Measurements from ENCODE around the gene EFCAB5.

EFCAB5 gene

GRCh38 chr17:30062372-30062771, 120.9 kb downstream of the EFCAB5 start:
- Histone ChIP-seq H3K79me2 (ENCODE audit: insufficient read depth, low read depth) (no peaks in the 10 kb centered on the region), H3K4me2 (no peak overlapping the region), H4K20me1 (ENCODE audit: insufficient read depth) (no peaks in the 10 kb centered on the region), H3K27me3 (ENCODE audit: insufficient read depth, low read depth) (no peaks in the 10 kb centered on the region), H3K4me1 (ENCODE audit: low read depth, poor library complexity, severe bottlenecking) (no peaks in the 10 kb centered on the region), H3K9ac (no peak overlapping the region), H2AFZ (ENCODE audit: low read depth) (no peak overlapping the region), H3K4me3 (IDR thresholded peaks at IDR 0.05; ENCODE audit: insufficient read depth, low read depth, low read length) (no peak overlapping the region), H3K36me3 (ENCODE audit: insufficient read depth) (no peaks in the 10 kb centered on the region; the same call in 1 of the 2 replicates), H3K27ac (no peak overlapping the region)
- no peak for TF ChIP-seq CTCF (conservative IDR thresholded peaks at IDR 0.05; ENCODE audit: low read depth, low read length)

- Histone ChIP-seq H3K4me2 (no peak overlapping the region), H3K27me3 (ENCODE audit: insufficient read depth, low read depth) (no peaks in the 10 kb centered on the region)
- TF ChIP-seq CTCF (conservative IDR thresholded peaks at IDR 0.05; ENCODE audit: low read depth, low read length) = no peak
These were observed 123.3 kb downstream of the EFCAB5 start for GRCh38 chr17:30064738-30065137.

GRCh38 chr17:30068465-30068864, 127.0 kb downstream of the EFCAB5 start:
- Histone ChIP-seq H3K4me1 (ENCODE audit: low read depth, poor library complexity, severe bottlenecking) (no peaks in the 10 kb centered on the region), H2AFZ (ENCODE audit: low read depth) (no peak overlapping the region), H3K27me3 (ENCODE audit: insufficient read depth, low read depth) (no peaks in the 10 kb centered on the region), H3K36me3 (ENCODE audit: insufficient read depth) (no peaks in the 10 kb centered on the region; the same call in 1 of the 2 replicates), H4K20me1 (ENCODE audit: insufficient read depth) (no peaks in the 10 kb centered on the region), H3K4me2 (no peak overlapping the region), H3K9ac (no peak overlapping the region), H3K79me2 (ENCODE audit: insufficient read depth, low read depth) (no peaks in the 10 kb centered on the region), H3K4me3 (IDR thresholded peaks at IDR 0.05; ENCODE audit: insufficient read depth, low read depth, low read length) (no peak overlapping the region), H3K27ac (no peak overlapping the region)
- TF ChIP-seq CTCF (conservative IDR thresholded peaks at IDR 0.05; ENCODE audit: low read depth, low read length) = no peak

More at GRCh38 chr17:30064738-30065137, 123.3 kb downstream of the EFCAB5 start:
- no peaks in the 10 kb centered on the region; the same call in 1 of the 2 replicates for H3K36me3 ChIP-seq (ENCODE audit: insufficient read depth)
- H2AFZ ChIP-seq (ENCODE audit: low read depth) = no peak overlapping the region
- no peaks in the 10 kb centered on the region for H4K20me1 ChIP-seq (ENCODE audit: insufficient read depth)
- no peak overlapping the region for H3K9ac ChIP-seq
- H3K27ac ChIP-seq = no peak overlapping the region
- no peaks in the 10 kb centered on the region for H3K4me1 ChIP-seq (ENCODE audit: low read depth, poor library complexity, severe bottlenecking)
- H3K4me3 ChIP-seq (IDR thresholded peaks at IDR 0.05; ENCODE audit: insufficient read depth, low read depth, low read length) = no peak overlapping the region
- no peaks in the 10 kb centered on the region for H3K79me2 ChIP-seq (ENCODE audit: insufficient read depth, low read depth)

- no peaks in the 10 kb centered on the region for H3K36me3 ChIP-seq (ENCODE audit: insufficient read depth)
- no peak overlapping the region for H3K27ac ChIP-seq
- no peak for TF ChIP-seq CTCF (conservative IDR thresholded peaks at IDR 0.05; ENCODE audit: low read depth, low read length)
- no peaks in the 10 kb centered on the region for H3K4me1 ChIP-seq (ENCODE audit: low read depth, poor library complexity, severe bottlenecking)
- no peaks in the 10 kb centered on the region for H3K79me2 ChIP-seq (ENCODE audit: insufficient read depth, low read depth)
- H3K9ac ChIP-seq = no peak overlapping the region
- no peak overlapping the region for H2AFZ ChIP-seq (ENCODE audit: low read depth)
- no peaks in the 10 kb centered on the region for H4K20me1 ChIP-seq (ENCODE audit: insufficient read depth)
- no peak overlapping the region for H3K4me3 ChIP-seq (IDR thresholded peaks at IDR 0.05; ENCODE audit: insufficient read depth, low read depth, low read length)
- H3K27me3 ChIP-seq (ENCODE audit: insufficient read depth, low read depth) = no peaks in the 10 kb centered on the region
- H3K4me2 ChIP-seq = no peak overlapping the region
These were observed 132.8 kb downstream of the EFCAB5 start for GRCh38 chr17:30074254-30074653.
